Naive thymus-derived CD4-positive, alpha-beta T cell (primary cell): ENCODE results near the gene WFIKKN1. TPM values are rescaled to one million over a fixed set of nuclear protein-coding genes. Genes with fewer than 3 reads are reported as not detected.

Source experiments
- ATAC-seq: fragments of 150-1000 bp; cut with Tn5 transposase; 2 replicates; pipeline ENCODE4 v1.10.0; 2021; ENCODE audit warnings: mild to moderate bottlenecking, moderate library complexity
- CTCF ChIA-PET: fragments of 350-600 bp; sonication (Branson Sonifier 250); formaldehyde crosslinking; loops from one replicate; lab custom pipeline; 2021; ENCODE audit warnings: antibody characterized with exemption; lab: Charles Lee
- POLR2A ChIA-PET: fragments of 350-600 bp; sonication (Branson Sonifier 250); formaldehyde crosslinking; loops from one replicate; lab custom pipeline; 2021; ENCODE audit warnings: antibody characterized with exemption, inconsistent platforms; lab: Charles Lee
- DNase-seq, 9 donors: peaks; one replicate each; pipeline versions ENCODE4 v3.0.0 to v3.0.0-alpha.2; 2020 to 2022; ENCODE audit warnings: mixed read lengths in 1 of 9
- H3K27ac ChIP-seq: one replicate; pipeline ENCODE4 v1.7.0; 2013; ENCODE audit warnings: mild to moderate bottlenecking, low read depth, low read length, moderate library complexity
- H3K27me3 ChIP-seq, 2 donors: one replicate each; pipeline ENCODE4 v1.7.0; 2013; ENCODE audit warnings: low read length in 2 of 2, mild to moderate bottlenecking in 2 of 2, moderate library complexity in 2 of 2; ENCODE audit not compliant: control insufficient read depth in 2 of 2, insufficient read depth in 2 of 2
- H3K36me3 ChIP-seq, 3 experiments: 1 replicate in 2 of 3; 2 replicates in 1 of 3; pipeline ENCODE4 v1.7.0; 2013; ENCODE audit warnings: low read length in 3 of 3, mild to moderate bottlenecking in 3 of 3, moderate library complexity in 1 of 3; ENCODE audit not compliant: insufficient read depth in 3 of 3, control insufficient read depth in 2 of 3
- H3K4me1 ChIP-seq, 2 donors: one replicate each; pipeline ENCODE4 v1.7.0; 2013; ENCODE audit warnings: low read length in 2 of 2, mild to moderate bottlenecking in 2 of 2, moderate library complexity in 1 of 2; ENCODE audit not compliant: control insufficient read depth in 2 of 2, insufficient read depth in 2 of 2
- H3K4me3 ChIP-seq: 2 replicates; pipeline ENCODE4 v1.7.0; 2013; ENCODE audit warnings: mild to moderate bottlenecking, low read length
- H3K9me3 ChIP-seq, 3 experiments: 1 replicate in 2 of 3; 2 replicates in 1 of 3; pipeline ENCODE4 v1.7.0; 2013; ENCODE audit warnings: low read length in 3 of 3; ENCODE audit not compliant: control insufficient read depth in 2 of 3
- H3K27ac Mint-ChIP-seq, 9 donors: one replicate each; pipeline ENCODE4 v1.8.0; 2020 to 2022; ENCODE audit warnings: mixed read lengths in 9 of 9, mild to moderate bottlenecking in 8 of 9, moderate library complexity in 5 of 9, inconsistent platforms in 2 of 9
- H3K27me3 Mint-ChIP-seq, 5 donors: one replicate each; pipeline ENCODE4 v1.8.0; 2021 to 2022; ENCODE audit warnings: mixed read lengths in 5 of 5, mild to moderate bottlenecking in 1 of 5
- H3K36me3 Mint-ChIP-seq, 5 donors: one replicate each; pipeline ENCODE4 v1.8.0; 2020 to 2022; ENCODE audit warnings: mixed read lengths in 5 of 5, mild to moderate bottlenecking in 3 of 5, inconsistent platforms in 1 of 5
- H3K4me1 Mint-ChIP-seq, 7 donors: one replicate each; pipeline ENCODE4 v1.8.0; 2020 to 2022; ENCODE audit warnings: mixed read lengths in 7 of 7, mild to moderate bottlenecking in 3 of 7, inconsistent platforms in 1 of 7
- H3K4me3 Mint-ChIP-seq, 10 donors: one replicate each; pipeline ENCODE4 v1.8.0; 2020 to 2022; ENCODE audit warnings: mild to moderate bottlenecking in 10 of 10, mixed read lengths in 10 of 10, moderate library complexity in 6 of 10, inconsistent platforms in 2 of 10
- H3K9me3 Mint-ChIP-seq, 11 donors: one replicate each; pipeline ENCODE4 v1.8.0; 2020 to 2022; ENCODE audit warnings: mixed read lengths in 11 of 11, mild to moderate bottlenecking in 4 of 11, inconsistent platforms in 1 of 11, moderate library complexity in 1 of 11
- intact Hi-C, 2 donors: fragments of 100-400 bp; cut with micrococcal nuclease; formaldehyde crosslinking; loops; one replicate each; pipeline ENCODE4 v1.15.1; 2023
- polyA plus RNA-seq, 2 donors: library from polyadenylated mRNA; unstranded; fragments of 300-500 nt; fragmentation: Illumina TruSeq; gene quantifications; one replicate each; pipeline ENCODE4 v1.2.3, GENCODE V29; 2021
- total RNA-seq, 6 experiments: library from RNA in 5 of 6; stranded (reverse) in 5 of 6; gene quantifications; 1 replicate in 5 of 6; 2 replicates in 1 of 6; pipeline ENCODE4 v1.2.3 and lab custom pipeline; 2021 to 2026

The WFIKKN1 gene, protein sequence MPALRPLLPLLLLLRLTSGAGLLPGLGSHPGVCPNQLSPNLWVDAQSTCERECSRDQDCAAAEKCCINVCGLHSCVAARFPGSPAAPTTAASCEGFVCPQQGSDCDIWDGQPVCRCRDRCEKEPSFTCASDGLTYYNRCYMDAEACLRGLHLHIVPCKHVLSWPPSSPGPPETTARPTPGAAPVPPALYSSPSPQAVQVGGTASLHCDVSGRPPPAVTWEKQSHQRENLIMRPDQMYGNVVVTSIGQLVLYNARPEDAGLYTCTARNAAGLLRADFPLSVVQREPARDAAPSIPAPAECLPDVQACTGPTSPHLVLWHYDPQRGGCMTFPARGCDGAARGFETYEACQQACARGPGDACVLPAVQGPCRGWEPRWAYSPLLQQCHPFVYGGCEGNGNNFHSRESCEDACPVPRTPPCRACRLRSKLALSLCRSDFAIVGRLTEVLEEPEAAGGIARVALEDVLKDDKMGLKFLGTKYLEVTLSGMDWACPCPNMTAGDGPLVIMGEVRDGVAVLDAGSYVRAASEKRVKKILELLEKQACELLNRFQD
- total RNA-seq (under 1 TPM; 0.34 to 0.81 (median 0.56) TPM), polyA plus RNA-seq (not detected), total RNA-seq (lab: John Stamatoyannopoulos, UW) (not detected)

DNA sequence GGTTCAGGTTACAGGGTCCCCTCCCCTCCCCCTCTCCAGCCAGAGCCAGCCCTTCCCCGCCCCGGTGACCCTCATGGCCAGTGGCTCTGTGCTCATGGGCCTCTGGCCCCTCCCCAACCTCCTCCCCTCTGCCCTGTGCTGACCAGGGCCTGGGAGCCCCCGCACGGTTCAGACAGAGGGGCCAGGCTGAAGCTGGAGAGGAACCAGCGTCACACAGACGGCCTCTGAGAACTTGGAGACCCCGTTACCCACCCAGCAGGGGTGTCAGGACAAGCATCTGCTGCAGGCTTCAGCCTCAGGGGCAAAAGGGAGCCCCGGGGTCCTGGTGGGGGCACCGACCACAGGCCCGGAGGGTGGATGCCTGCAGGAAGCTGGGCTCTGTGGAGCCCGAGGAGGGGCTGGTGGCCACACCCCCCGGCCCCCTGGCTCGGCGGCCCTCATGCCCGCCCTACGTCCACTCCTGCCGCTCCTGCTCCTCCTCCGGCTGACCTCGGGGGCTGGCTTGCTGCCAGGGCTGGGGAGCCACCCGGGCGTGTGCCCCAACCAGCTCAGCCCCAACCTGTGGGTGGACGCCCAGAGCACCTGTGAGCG lies at the start of gene WFIKKN1:
Gene WFIKKN1, plus strand, starts transcription at position 171 of the 591 bp plus-strand sequence. Its CDS starts 269 bp downstream, at position 440.
- DNase-seq (no peak), ATAC-seq (no peak)
- Histone ChIP-seq H3K4me3 (no peak within 1 kb of the TSS), H3K9me3 (no peaks in the 10 kb centered on the region), H3K4me1 (peaks cover 5 to 8% of the 10 kb centered on the region in 2 donors), H3K27ac (no peak within 1 kb of the TSS), H3K27me3 (no peaks in the 10 kb centered on the region), H3K36me3 (peaks cover 0 to 45% (median 0%) of the 10 kb centered on the region in 3 experiments)
- intact Hi-C loops: no loop called here
- H3K27ac Mint-ChIP-seq: no peak within 1 kb of the TSS
- peaks cover 0 to 3% (median 0%) of the 10 kb centered on the region in 5 donors for H3K36me3 Mint-ChIP-seq
- peaks cover 0 to 5% (median 0%) of the 10 kb centered on the region in 7 donors for H3K4me1 Mint-ChIP-seq
- no peaks in the 10 kb centered on the region for H3K9me3 Mint-ChIP-seq
- CTCF ChIA-PET: no interaction called here
- POLR2A ChIA-PET: interaction anchor here (0.8 to 1.0 kb wide), 2 partner anchors 44 to 59 kb away, joined by 3 to 4 read pairs; partner anchors contain the start of gene RHBDL1
- no peak within 1 kb of the TSS for H3K4me3 Mint-ChIP-seq
- H3K27me3 Mint-ChIP-seq: no peaks in the 10 kb centered on the region

DNA sequence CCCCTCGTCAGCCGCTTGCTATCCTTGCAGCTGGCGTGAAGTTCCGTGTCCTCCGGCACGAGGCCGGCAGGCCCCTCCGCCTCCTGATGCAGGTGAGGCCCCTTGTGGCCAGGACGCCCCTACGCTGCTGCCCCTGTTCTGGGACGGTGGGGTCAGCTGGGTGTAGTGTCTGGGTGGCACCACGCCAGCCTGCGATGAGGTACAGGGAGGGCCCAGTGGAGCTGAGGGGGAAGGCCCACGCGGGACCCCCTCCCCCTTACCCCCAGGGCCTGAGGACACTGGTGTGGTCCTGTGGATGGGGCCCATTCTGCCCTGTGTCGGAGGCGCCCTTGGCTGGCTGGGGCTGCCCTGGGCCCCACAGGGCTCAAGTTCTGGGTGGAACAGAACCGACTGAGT lies 48.6 kb upstream of the WFIKKN1 start:
- Mint-ChIP-seq H3K9me3 (no peaks in the 10 kb centered on the region), H3K4me3 (no peak overlapping the region), H3K27ac (no peak overlapping the region), H3K4me1 (peaks cover 0 to 8% (median under 1%) of the 10 kb centered on the region in 7 donors), H3K36me3 (no peaks in the 10 kb centered on the region), H3K27me3 (no peaks in the 10 kb centered on the region)
- ATAC-seq: no peak
- H3K36me3 ChIP-seq: no peaks in the 10 kb centered on the region
- intact Hi-C loops: loop anchor here in 1 of 2 donors (10.0 kb wide), 1 partner anchor 1203 kb away; the partner anchor contains the start of genes NUBP2 and SPSB3
- no peaks in the 10 kb centered on the region for H3K9me3 ChIP-seq
- DNase-seq: no peak
- no peaks in the 10 kb centered on the region for H3K27me3 ChIP-seq
- CTCF ChIA-PET: no interaction called here
- POLR2A ChIA-PET: no interaction called here
- H3K4me3 ChIP-seq: no peak overlapping the region
- no peaks in the 10 kb centered on the region for H3K4me1 ChIP-seq
- H3K27ac ChIP-seq: no peak overlapping the region

DNA sequence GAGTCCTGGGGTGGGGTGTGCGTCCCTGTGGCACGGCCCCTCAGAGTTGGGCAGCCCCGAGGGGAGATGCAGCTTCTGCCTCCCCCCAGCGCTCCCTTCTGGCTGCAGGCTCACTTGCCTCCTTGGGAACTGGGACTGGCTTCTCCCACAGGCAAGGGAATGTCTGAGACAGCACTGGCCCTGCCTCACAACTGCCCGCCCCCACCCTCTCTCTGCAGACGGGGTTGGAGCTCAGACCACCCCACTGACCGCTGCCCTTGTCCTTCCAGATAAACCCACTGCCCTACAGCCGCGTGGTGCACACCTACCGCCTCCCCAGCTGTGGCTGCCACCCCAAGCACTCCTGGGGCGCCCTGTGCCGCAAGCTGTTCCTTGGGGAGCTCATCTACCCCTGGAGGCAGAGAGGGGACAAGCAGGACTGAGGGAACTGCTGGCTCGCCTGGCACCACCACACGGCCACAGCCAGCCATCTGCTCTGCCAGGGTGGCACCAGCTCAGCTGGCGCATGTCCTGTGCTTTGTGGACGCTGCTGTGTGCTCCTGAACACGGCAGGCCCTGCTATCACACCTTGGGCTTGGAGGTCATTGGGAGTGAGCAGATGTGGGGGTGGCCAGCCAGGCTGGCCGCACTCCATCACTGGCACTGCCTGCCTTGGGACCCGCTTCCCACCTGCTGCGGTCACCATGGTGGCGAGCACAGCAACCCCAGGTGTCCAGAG lies 48.0 kb upstream of the WFIKKN1 start:
- CTCF ChIA-PET: no interaction called here
- DNase-seq (no peak), ATAC-seq (no peak)
- no peaks in the 10 kb centered on the region for H3K36me3 Mint-ChIP-seq
- peaks cover 0 to 11% (median 4%) of the 10 kb centered on the region in 7 donors for H3K4me1 Mint-ChIP-seq
- no peak overlapping the region for H3K27ac Mint-ChIP-seq
- H3K27me3 ChIP-seq: no peaks in the 10 kb centered on the region
- no peak overlapping the region for H3K27ac ChIP-seq
- H3K9me3 Mint-ChIP-seq: no peaks in the 10 kb centered on the region
- peaks cover under 1 to 1% of the 10 kb centered on the region in 2 donors for H3K4me1 ChIP-seq
- POLR2A ChIA-PET: no interaction called here
- H3K27me3 Mint-ChIP-seq: no peaks in the 10 kb centered on the region
- no peak overlapping the region for H3K4me3 Mint-ChIP-seq
- H3K9me3 ChIP-seq: no peaks in the 10 kb centered on the region
- H3K4me3 ChIP-seq: no peak overlapping the region
- H3K36me3 ChIP-seq: no peaks in the 10 kb centered on the region
- intact Hi-C loops: loop anchor here in 1 of 2 donors (10.0 kb wide), 1 partner anchor 1202 kb away; the partner anchor contains the start of genes NUBP2 and SPSB3

DNA sequence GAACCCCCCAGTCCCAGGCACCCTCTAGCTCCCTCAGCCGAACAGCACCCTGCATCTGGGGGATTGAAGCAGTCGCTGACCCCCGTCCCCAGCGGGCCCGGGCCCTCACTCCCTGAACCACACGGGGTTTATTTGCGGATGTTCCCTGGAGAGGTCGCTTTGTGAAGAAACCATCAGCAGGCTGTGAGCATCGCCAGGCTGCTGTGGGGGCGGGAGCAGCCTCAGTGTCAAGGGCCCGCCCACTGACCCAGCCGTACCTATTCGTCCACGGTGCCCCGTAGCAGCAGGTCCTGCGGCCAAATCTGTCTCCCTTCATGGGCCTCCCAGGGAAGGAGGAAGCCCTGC lies 47.3 kb upstream of the WFIKKN1 start:
- H3K9me3 Mint-ChIP-seq: no peaks in the 10 kb centered on the region
- peaks cover 0 to 17% (median 10%) of the 10 kb centered on the region in 7 donors for H3K4me1 Mint-ChIP-seq
- POLR2A ChIA-PET: interaction anchor here (0.6 to 0.9 kb wide), 2 partner anchors 11 to 199 kb away, joined by 3 to 4 read pairs; no protein-coding TSS in a partner anchor
- Histone ChIP-seq H3K4me1 (peaks cover 7% of the 10 kb centered on the region in 2 donors), H3K9me3 (no peaks in the 10 kb centered on the region), H3K27ac (no peak overlapping the region), H3K4me3 (no peak overlapping the region), H3K36me3 (no peaks in the 10 kb centered on the region), H3K27me3 (no peaks in the 10 kb centered on the region)
- H3K36me3 Mint-ChIP-seq: no peaks in the 10 kb centered on the region
- ATAC-seq (no peak), DNase-seq (no peak)
- intact Hi-C loops: loop anchor here in 1 of 2 donors (10.0 kb wide), 1 partner anchor 1201 kb away; the partner anchor contains the start of genes NUBP2 and SPSB3
- H3K27ac Mint-ChIP-seq: no peak overlapping the region
- CTCF ChIA-PET: no interaction called here
- H3K4me3 Mint-ChIP-seq: no peak overlapping the region
- H3K27me3 Mint-ChIP-seq: no peaks in the 10 kb centered on the region

DNA sequence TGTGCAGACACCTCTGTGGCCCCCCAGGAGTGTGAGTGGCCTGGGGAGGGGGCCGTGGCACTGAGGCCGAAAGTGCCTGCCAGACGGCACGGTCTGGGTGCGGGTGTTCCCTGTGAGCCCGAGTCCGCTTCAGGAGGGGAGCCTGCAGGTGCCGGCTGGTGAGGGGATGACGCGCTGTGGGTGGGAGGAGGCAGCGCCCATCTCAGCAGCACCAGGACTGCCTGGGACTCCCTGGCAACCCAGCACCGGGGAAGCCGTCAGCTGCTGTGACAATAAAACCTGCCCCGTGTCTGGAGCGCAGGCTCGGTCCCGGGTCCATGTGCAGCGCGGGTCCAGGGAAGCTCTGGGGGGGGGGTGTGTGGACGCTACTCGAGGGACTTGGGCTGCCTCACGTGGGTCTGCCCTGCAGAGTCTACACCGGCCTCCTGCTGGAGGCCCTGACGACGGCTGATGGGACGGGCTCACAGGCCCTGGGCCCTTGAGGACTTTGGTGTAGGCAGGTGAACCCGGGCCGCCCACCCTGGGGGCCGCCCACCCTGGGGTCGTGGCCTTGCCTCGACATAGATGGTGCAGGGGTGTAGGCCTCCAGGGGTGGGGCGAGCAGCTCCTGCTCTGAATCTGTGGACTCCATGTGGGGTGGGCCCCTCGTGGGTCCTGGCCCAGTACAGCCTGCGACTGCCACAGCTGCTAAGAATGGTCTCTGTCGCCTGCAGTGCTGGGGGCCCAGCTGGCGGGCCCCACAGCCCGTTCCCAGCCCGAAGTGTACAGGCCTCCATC lies 46.8 kb upstream of the WFIKKN1 start:
- ChIA-PET POLR2A (interaction anchor here (0.6 to 0.9 kb wide), 2 partner anchors 10 to 198 kb away, joined by 3 to 4 read pairs; no protein-coding TSS in a partner anchor), CTCF (no interaction called here)
- peaks cover 7 to 9% of the 10 kb centered on the region in 2 donors for H3K4me1 ChIP-seq
- Mint-ChIP-seq H3K4me3 (no peak overlapping the region), H3K9me3 (peaks cover 0 to 1% (median 0%) of the 10 kb centered on the region in 11 donors), H3K27me3 (no peaks in the 10 kb centered on the region), H3K27ac (no peak overlapping the region), H3K36me3 (no peaks in the 10 kb centered on the region), H3K4me1 (peaks cover 0 to 17% (median 13%) of the 10 kb centered on the region in 7 donors)
- DNase-seq (no peak), ATAC-seq (no peak)
- H3K36me3 ChIP-seq: no peaks in the 10 kb centered on the region
- no peaks in the 10 kb centered on the region for H3K27me3 ChIP-seq
- H3K4me3 ChIP-seq: no peak overlapping the region
- intact Hi-C loops: loop anchor here in 1 of 2 donors (10.0 kb wide), 1 partner anchor 1201 kb away; the partner anchor contains the start of genes NUBP2 and SPSB3
- no peak overlapping the region for H3K27ac ChIP-seq
- H3K9me3 ChIP-seq: no peaks in the 10 kb centered on the region
